Measurements from ENCODE around the gene ADIRF.
"Not testable (repeated sequence)": the region's sequence is repeated elsewhere in the genome, so short reads cannot be mapped to it uniquely, and the experiment has no call there.

The ADIRF gene

DNA sequence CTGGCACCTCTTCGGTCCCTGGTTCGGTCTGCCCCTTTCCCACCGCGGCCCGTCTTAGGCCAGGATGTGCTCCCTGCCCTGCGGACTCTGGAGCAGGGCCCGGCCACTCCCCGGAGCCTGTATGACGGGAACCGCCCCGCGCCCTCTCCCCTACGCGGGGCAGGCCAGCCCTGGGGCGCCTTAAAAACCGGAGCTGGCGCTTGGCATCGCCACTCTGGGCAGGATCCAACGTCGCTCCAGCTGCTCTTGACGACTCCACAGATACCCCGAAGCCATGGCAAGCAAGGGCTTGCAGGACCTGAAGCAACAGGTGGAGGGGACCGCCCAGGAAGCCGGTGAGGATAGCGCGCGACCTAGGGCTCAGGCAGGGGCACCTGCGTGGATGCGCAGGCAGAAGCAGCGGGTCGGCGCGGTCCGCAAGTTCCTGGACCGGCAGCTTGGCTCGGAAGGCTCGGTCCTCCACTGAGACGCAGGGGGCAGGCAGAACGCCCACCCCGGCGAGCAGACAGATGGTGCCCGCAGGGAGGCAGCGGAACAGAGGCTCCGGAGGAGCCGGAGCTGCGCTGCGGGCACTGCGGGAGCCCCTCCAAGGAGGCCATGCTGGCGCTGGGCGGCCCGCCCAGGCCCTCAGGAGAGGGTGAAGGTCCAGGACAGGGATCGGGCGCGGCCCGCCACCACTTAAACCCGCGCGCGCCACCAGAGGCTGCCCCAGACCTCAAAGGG lies at the start of gene ADIRF:
TSS of gene ADIRF (plus strand) at position 212 of the 723 bp plus-strand sequence. CDS start at position 275, 63 bp downstream.
- no peak for DNase-seq

DNA sequence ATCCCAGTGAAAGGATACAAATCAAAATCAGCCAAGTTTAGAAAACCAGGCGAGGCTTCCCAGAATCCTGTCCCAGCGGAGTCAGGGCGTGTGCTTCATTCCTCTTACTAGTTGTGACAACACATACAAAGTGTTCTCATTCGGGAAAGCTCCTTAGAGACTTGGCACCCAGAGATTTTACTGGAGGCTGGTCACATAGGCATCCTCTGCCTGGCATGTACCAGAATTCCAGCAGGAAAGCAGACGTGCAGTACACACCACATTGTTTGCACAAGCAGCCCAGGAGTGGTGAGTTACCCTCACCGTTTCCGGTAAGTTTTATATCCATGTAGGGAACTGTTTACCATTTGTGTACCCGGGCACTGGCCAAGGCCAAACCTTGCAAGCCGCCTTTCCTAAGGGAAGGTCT lies 45.7 kb upstream of the ADIRF start:
- DNase-seq: no peak

DNA sequence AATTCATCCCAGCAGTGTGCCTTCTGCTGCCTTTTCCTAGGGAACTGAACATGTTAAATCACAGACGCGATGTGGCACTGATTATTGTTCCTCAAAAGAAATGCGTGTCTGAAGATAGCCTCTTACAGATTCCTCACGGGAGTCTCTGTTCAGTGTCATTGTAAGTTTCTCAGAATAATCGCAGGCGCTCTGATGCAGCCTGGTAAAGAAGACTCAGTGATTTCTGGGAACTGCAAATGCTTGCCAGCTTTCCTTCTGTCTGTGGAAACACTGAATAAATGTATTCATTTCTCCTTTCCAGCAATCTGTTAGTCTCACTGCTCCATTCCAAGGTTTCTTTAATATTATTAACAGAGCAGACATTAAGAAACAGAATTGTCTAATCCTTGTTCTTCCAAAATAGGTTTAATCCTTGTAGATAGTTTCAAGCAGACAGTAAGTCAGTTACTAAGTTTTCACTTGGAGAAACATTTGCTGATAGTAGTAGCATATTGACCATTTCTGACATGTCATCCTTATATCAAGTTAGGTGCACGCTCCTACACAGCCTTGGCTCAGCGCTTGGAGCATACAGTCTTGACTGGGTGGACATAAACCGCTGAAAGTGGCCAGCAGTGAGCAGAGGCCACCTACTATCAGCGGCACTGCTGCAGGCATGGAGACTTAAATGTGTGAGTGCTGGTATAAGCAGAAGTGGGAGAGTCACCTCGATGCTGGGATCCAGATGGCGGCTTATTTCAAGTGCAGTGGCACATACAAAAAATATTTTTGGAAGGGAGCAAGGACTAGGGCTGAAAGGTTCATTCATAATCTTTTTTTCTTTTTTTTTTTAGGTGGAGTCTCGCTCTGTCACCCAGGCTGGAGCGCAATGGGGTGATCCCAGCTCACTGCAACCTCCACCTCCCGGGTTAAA lies 38.6 kb upstream of the ADIRF start:
- DNase-seq: no peak

DNA sequence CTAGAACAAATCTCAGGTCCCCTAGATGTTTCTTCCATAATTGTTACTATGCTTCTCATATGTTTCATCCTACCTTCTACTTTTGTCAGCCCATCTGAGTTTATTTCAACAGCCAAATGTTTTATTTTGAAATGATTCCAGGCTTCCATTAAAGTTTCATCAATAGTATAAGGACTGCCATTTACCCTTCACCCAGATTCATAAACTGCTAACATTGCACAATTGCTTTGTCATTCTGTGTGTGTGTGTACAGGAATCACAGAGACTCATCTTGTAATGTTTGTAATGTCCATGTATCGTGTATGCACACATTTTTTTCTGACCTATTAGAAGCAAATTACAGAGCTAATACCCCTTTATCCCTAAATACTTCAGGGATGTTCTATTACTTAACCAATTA lies 36.4 kb upstream of the ADIRF start:
- no peak for DNase-seq

DNA sequence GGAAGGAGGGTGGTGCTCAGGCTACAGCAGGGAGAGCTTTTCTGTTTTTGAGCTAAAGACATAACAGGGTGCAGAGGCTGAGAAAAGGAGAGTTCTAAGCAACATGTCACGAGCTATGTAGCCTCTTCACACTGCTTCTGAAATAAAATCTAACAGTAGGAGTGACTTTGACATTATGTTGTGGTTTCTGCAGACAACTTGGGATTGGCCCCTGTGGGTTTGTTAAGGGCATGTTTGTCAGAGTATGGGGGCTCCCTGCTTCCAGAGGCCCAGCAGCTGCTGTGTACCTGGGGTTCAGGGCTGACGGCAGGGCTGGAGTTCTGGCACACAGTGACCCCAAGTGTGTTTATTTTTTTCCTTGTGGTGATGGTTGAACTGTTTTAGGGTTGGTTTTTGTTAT lies 35.6 kb upstream of the ADIRF start:
- no peak for DNase-seq

DNA sequence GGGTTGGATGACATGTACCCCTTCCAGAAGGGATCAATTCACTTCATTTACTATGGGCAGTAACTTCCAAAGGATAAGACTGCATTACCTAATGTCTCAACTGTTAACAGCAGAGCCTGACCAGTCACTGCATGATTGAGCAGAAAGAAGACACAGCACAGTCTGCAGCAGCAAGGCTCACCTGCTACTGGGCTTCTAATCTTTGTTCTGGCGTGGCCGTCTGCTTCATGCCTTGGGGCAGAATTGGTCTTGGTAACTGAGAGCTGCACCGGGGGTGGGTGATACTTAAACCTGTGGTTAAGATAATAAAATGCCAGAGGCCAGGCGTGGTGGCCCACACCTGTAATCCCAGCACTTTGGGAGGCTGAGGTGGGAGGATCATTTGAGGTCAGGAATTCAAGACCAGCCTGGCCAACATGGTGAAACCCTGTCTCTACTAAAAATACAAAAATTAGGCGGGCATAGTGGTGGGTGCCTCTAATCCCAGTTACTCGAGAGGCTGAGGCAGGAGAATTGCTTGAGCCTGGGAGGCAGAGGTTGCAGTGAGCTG lies 34.0 kb upstream of the ADIRF start:
- not testable (repeated sequence) for DNase-seq

DNA sequence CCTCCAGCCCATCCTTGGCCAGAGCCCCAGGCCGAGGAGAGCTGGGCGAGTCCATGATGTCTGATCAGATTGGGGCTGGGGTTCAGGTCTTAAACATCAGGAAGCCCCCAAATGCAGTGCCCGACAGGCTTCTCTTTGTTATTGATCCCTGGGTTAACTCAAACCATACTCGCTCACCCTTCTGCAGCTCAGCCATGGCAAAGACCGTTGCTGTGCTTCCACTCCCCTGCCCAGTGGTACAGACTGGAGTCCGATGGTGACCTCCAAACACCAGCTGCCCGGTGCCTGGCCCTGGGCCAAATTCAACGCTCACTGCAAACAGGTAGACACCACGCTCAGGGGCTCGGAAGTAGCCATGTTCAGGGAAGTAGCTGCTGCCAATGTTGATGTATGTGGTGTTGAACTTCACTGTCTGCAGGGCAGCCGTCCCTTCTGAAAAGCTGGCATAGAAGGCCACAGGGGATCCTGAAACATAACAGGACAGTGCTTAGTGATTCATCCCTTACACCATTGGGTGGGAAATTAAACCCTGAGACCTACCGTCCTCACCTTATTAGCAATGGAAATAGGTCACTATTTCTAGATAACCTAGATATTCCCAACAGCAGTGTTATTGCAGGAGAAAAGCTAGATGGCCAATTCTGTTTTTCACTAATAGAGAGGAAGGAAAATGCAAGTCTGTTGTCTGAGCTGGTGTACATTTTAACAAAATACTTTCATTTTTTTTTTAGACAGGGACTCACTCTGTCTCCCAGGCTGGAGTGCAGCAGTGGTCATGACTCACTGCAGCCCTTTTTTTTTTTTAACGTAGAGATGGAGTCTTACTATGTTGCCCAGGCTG lies 31.4 kb upstream of the ADIRF start:
- DNase-seq: no peak

DNA sequence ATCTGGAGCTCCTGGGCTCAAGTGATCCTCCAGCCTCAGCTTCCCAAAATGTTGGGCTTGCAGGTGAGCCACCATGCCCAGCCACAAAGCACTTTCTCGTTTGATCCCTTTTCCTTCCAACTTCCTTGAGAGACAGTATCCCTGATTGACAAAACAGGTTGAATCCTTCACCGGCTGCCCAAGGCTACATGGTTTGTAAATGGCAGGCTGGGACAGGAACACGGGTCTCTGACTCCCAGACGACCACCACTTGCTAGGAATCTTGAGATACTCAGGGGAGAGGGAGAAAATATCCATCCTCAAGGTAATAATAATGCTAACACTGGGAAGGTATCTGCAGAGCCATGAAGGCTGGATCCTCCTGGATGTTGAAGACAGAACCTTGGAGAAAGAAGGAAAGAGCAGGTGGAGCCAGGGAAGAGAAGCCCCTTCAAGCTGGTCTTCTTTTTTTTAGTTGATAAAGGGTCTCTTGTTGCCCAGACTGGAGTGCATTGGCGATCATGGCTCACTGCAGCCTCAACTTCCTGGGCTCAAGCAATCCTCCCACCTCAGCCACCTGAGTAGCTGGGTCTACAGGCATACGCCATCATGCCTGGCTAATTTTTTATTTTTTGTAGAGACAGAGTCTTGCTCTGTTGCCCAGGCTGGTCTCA lies 30.7 kb upstream of the ADIRF start:
- no peak for DNase-seq

DNA sequence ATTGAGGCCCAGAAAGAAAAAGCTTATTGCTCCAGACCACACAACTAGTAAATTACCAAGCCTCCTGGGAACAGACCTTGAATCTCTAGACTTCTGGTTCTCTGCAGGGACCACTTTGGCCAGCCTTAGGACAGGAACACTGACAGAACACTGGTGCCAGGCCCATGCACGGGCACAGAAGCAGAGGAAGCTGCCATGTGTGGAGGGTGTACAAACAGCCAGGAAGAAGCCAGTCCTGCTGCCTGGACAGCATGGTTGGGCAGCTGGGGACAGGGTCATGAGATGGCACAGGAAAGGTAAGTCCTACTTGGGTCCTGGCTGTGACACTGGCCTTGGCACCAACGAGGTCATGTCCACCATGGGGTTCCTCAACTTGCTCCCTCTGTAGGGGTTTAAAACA lies 30.0 kb upstream of the ADIRF start:
- no peak for DNase-seq

DNA sequence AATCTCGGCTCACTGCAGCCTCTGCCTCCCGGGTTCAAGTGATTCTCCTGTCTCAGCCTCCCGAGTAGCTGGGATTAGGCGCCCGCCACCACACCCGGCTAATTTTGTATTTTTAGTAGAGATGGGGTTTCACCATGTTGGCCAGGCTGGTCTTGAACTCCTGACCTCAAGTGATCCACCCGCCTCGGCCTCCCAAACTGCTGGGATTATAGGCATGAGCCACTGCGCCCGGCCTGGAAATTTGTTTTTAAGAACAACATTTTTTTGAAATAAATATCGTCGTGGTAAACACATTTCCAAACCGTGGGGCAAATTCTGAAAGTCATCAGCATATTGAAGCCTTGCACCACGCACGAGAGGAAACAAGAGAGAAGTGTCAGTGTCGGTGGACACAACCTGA lies 28.2 kb upstream of the ADIRF start:
- not testable (repeated sequence) for DNase-seq

DNA sequence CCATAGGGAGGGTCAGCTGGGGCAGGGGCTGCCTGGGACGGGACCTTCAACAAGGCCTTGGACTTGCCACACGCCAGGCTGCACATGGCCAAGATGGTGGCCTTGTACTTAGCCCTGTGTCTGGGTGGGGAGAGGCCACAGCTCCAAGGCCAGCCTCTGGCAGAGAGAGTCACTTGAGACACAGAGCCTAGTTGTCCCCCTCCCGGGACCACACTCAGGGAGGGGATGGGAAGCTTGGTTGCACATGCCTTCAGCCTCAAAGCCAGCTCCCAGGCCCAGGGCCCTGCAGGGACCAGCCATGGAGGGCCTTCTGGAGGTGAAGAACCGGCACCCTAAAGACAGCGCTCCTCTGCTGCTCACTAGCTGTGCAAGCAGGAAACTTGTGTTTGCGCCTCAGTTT lies 27.6 kb upstream of the ADIRF start:
- DNase-seq: no peak

DNA sequence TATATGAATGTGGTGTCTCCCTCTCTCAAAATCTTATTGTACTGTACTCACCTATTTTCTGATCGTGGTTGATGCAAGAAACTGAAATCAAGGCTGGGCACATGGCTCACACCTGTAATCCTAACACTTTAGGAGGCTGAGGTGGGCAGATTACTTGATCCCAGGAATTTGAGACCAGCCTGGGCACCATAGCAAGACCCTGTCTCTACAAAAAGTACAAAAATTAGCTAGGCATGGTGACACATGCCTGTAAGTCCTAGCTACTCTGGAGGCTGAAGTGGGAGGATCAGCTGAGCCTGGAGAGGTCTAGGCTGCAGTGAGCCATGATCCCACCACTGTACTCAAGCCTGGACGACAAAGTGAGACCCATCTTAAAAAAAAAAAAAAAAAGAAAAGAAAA lies 26.9 kb upstream of the ADIRF start:
- no peak for DNase-seq

DNA sequence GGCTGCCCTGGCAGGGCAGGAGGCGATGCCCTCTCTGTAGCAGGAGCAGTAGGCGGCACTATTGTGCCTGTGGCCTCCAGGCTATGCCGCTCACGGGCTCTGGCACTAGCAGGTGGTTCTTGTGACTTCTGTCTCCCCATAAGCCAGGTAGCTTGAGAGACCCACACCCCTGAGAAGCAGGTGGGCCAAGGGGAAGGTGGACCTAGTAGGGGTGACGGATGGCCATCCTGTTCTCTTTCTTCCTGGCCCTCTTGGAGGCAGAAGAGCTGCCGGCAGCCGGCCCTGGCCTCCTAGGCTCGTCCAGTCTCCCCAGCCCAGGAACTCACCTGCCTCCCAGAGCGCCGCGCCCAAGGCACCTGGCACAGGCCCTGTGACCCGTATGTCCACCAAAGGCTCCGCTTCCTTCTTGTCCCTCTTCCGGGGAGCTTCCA lies 26.3 kb upstream of the ADIRF start:
- DNase-seq: no peak

DNA sequence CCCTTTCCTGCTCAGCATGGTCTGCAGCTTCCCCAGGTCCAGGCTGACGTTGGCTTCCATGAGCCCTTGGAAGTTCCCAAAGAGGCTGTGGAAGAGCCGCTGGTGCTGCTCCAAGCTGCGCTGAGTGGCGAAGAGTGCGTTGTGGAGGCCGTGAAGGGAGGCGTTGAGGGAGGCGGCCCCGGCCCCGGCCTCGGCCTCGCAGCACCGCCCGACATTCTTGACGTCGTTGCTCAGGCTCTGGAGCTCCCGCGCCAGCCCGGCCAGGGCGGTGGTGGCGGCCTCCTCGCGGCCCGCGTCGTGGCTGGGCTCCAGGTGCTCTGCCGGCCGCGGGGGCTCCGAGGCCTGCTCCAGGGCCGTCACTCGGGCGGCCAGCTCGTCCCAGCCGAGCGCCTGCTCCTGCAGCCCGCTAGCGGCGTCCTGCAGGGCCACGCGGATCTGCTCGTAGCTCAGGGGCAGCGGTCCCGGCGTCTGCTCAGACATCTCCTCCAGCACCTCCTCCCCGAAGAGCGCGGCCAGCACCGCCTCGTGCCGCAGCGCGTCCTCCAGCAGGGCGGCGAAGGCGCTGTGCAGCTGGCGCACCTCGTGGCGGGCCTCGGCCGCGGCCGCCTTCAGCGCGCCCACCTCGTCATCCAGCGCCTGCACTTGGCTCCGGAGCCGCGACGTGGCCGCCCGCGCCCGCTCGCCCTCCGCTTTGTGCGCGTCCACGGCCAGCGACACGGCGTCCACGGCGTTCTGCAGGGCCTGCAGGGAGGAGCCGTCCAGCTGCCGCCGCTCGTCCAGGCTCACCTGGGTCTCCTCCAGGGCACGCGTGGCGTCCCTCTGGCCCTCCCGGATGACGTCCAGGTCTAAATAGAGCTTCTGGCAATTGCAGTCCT lies 25.6 kb upstream of the ADIRF start:
- DNase-seq: no peak

DNA sequence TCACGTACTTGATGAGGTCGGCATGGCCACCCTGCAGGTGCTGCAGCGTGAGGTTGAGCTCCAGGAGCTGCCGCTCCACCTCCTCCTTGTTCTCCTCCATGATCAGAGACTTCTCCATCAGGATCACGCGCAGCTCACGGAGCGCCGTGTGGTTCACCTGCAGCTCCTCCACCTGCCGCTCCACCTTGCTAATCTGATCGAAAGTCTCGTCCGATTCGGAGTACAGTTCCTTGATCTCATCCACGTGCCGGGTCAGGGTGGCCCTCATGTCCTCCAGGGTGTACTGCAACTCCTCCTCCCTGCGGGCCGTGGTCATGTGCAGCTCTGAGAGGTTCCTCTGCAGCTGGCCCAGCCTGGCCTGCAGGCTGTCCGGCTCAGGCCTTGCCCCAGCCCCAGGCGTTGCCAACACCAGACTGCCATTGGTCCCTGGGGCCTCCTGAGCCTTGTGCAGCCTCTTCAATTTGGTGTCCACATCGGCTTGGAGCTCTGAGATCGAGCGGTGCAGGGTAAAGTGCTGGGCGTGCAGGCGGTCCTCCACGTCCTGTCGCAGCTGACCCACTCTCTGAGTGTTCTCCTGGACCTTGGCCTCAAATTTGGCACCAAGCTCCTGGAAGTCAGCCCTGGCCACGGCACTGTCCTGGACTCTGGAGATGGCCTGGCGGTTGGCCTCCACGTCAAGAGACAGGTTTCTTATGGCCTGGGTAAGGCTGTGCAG lies 24.8 kb upstream of the ADIRF start:
- no peak for DNase-seq

DNA sequence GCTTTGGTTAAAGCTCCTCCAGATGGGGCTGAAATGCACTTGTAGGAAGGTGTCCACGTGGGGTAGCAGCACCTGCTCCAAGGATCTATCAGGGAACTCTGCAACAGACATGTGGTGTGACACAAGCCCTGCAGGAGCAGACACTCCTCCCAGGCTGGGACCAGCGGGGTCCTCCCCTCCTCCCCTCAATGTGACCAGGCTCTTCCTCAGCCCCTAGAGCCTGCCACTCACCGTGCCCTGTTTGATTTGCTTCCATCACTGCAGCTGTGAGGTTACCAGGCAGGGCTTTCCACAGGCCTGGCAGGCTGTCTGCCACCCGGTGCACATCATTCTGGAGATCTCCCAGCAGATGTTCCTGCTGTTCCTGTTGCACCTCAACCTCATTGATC lies 24.3 kb upstream of the ADIRF start:
- DNase-seq: no peak

DNA sequence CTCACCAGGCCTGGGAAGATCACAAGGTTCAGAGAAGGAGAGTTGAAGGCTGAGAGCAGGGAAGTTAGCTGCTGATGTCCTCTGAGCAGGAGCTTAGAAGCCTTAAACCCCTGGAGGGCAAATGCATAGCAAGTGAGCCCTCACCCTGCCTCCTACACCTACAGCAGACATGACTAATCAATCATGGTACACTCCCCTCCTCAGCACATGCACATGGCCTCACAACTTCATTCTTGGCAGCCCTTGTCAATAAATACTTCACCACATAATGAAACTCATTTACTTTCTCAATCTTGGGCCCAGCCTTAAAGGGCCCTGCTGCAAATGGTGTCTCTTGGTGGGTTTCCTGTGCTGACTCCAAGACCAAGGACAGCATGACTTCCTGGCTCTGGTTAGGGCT lies 23.8 kb upstream of the ADIRF start:
- DNase-seq: no peak

DNA sequence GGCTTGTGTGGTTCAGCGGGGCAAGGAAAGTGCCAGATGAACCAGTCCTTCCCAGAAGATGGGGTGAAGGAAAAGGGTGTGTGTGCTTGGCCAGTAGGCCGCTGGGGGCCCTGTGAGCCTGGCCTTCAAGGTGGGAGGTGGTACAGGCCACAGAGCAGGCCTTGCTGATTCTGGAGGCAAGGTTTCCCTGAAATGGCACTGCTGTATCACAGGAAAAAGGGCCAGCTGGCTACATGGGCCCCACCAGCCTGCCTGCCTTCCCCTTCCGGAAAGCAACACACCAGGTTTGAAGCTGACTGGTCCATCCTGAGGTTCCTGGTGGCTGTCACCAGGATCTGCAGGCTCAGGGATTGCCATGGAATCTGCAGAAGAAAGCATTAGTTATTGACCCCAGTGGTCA lies 23.4 kb upstream of the ADIRF start:
- DNase-seq: no peak

DNA sequence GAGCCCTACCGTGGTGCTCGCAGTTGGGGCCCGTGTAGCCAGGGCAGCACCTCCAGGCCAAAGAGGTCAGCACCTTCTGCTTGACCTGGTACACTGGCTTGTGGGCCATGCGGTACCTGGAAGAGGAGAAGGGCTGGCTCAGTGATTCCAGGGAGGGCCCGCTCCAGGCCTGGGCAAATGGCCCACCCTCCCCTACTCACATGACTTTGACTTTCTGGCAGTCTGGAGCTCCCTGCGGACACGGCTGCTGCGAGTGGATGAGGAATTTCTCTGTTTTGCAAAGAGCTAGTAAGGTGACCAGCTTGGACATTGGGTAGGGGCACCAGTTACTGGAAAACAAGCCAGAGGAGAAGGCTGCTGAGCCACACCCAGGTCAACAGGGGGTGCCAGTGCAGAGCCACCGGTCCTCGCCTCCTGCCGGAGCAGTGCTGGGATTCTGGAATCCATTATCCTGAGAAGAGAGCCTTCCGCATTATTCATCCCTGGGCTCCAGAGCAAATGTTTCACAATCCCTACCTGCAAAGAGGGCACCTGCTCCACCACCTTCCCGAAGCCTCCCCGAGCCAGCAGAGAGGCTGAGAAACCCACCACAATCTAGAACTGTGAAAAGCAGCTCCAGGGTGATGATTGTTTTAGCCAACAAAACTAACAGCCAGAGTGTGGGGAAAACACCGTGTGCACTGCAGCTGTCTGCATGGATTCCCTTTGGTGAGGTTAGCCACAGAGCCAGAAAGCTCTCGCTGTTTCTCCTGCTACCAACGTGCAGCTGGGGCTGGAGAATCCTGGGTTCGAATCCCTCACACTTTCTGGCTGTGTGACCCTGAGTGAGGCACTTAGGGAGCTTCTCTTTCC lies 22.7 kb upstream of the ADIRF start:
- DNase-seq: no peak

Measured in CD4-positive, alpha-beta T cell treated with Interleukin-12 subunit alpha and Interleukin-12 subunit beta, for 1 hour (primary cell).